Right atrium auricular region (tissue), 2 donors: ENCODE data around the gene KRTAP6-3. TPM values are rescaled to one million over a fixed set of nuclear protein-coding genes. Genes with fewer than 3 reads are reported as not detected.

Source experiments
- DNase-seq: peaks from one replicate; pipeline ENCODE4 v3.0.0-alpha.2; 2019; ENCODE audit warnings: low spot score
- H3K27ac ChIP-seq, 2 donors: fragments of 200-600 bp; sonication (generic); 1 replicate in 1 of 2; 2 replicates in 1 of 2; pipeline ENCODE4 v1.5.1; 2016 to 2019
- H3K27me3 ChIP-seq, 2 donors: fragments of 200-600 bp; sonication (generic); one replicate each; pipeline versions ENCODE4 v1.5.1 to v1.6.0; 2017 to 2019
- H3K36me3 ChIP-seq: fragments of 200-600 bp; sonication (generic); one replicate; pipeline ENCODE4 v1.5.1; 2016
- H3K4me1 ChIP-seq, 2 donors: fragments of 200-600 bp; sonication (generic); one replicate each; pipeline versions ENCODE4 v1.5.1 to v1.6.0; 2017 to 2019
- H3K4me3 ChIP-seq, 2 donors: fragments of 200-600 bp; sonication (generic); 1 replicate in 1 of 2; 2 replicates in 1 of 2; pipeline ENCODE4 v1.5.1; 2017 to 2019; ENCODE audit warnings: mild to moderate bottlenecking in 1 of 2, moderate library complexity in 1 of 2
- H3K9me3 ChIP-seq, 2 donors: fragments of 200-600 bp; sonication (generic); one replicate each; pipeline ENCODE4 v1.5.1; 2019
- total RNA-seq, 2 donors: library from RNA; depleted of rRNA; stranded (reverse); fragments of >200 nt; gene quantifications; one replicate each; pipeline ENCODE4 v1.1.0, GENCODE V29; 2016
- TF ChIP-seq, protein P1 (sequence below), 2 donors: fragments of 200-600 bp; sonication (generic); IDR thresholded peaks; one replicate each; pipeline ENCODE4 v1.5.1; 2019; ENCODE audit warnings: antibody characterized with exemption in 2 of 2

Gene KRTAP6-3
- total RNA-seq, 2 donors from 2014 or later = not detected

DNA sequence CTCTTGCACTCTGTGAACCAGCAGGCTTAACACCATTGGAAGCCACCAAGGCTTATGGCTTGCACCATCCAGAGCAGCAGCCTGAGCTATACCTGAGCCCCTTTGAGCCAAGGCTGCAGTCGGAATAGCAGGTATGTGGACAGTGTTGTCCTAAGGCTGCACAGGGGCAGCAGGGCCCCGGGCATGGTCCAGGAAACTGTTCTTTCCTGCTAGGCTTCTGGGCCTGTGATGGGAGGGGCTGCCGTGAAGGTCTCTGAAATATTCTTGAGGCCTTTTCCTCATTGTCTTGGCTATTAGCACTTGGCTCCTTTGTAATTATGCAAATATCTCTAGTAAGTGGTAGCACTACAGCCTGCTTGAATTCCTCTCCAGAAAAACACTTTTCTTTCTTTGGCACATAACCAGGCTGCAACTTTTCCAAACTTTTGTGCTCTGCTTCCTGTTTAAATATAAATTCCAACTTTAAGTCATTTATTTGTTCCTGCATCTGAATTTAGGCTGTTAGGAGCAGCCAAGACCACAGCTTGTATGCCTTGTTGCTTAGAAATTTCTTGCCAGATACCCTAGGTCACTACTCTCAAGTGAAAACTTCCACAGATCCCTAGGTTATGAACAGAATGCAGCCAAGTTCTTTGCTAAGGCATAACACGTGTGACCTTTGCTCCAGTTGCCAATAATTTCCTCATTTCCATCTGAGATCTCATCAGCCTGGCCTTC is 33.4 kb downstream of the KRTAP6-3 start:
- no peaks in the 10 kb centered on the region for H3K36me3 ChIP-seq
- no peak overlapping the region for H3K4me3 ChIP-seq
- H3K27ac ChIP-seq = no peak overlapping the region
- no peaks in the 10 kb centered on the region for H3K9me3 ChIP-seq
- DNase-seq = no peak
- no peaks in the 10 kb centered on the region for H3K4me1 ChIP-seq
- TF ChIP-seq, protein P1, sequence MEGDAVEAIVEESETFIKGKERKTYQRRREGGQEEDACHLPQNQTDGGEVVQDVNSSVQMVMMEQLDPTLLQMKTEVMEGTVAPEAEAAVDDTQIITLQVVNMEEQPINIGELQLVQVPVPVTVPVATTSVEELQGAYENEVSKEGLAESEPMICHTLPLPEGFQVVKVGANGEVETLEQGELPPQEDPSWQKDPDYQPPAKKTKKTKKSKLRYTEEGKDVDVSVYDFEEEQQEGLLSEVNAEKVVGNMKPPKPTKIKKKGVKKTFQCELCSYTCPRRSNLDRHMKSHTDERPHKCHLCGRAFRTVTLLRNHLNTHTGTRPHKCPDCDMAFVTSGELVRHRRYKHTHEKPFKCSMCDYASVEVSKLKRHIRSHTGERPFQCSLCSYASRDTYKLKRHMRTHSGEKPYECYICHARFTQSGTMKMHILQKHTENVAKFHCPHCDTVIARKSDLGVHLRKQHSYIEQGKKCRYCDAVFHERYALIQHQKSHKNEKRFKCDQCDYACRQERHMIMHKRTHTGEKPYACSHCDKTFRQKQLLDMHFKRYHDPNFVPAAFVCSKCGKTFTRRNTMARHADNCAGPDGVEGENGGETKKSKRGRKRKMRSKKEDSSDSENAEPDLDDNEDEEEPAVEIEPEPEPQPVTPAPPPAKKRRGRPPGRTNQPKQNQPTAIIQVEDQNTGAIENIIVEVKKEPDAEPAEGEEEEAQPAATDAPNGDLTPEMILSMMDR (IDR thresholded peaks at IDR 0.05) = no peak
- H3K27me3 ChIP-seq = no peaks in the 10 kb centered on the region

- Histone ChIP-seq H3K27ac (no peak overlapping the region), H3K9me3 (no peaks in the 10 kb centered on the region), H3K4me1 (no peaks in the 10 kb centered on the region), H3K4me3 (no peak overlapping the region), H3K27me3 (no peaks in the 10 kb centered on the region), H3K36me3 (no peaks in the 10 kb centered on the region)
- DNase-seq = no peak
- TF ChIP-seq, protein P1 (IDR thresholded peaks at IDR 0.05) = no peak
Observed at GRCh38 chr21:30628109-30628508, 35.9 kb downstream of the KRTAP6-3 start.

GRCh38 chr21:30629200-30629599 is 37.0 kb downstream of the KRTAP6-3 start:
- no peaks in the 10 kb centered on the region for H3K36me3 ChIP-seq
- H3K27me3 ChIP-seq = no peaks in the 10 kb centered on the region
- no peaks in the 10 kb centered on the region for H3K9me3 ChIP-seq
- H3K27ac ChIP-seq = no peak overlapping the region
- no peak for DNase-seq
- TF ChIP-seq, protein P1 (IDR thresholded peaks at IDR 0.05) = no peak
- no peaks in the 10 kb centered on the region for H3K4me1 ChIP-seq
- H3K4me3 ChIP-seq = no peak overlapping the region

GRCh38 chr21:30634906-30635305 is 42.7 kb downstream of the KRTAP6-3 start, which contains the start of gene KRTAP20-2:
Gene KRTAP20-2, plus strand, starts transcription at chr21:30635206. Its CDS starts 58 bp downstream, at chr21:30635264.
- H3K4me1 ChIP-seq = no peaks in the 10 kb centered on the region
- no peak within 1 kb of the TSS for H3K27ac ChIP-seq
- DNase-seq = no peak
- H3K9me3 ChIP-seq = no peaks in the 10 kb centered on the region
- H3K27me3 ChIP-seq = no peaks in the 10 kb centered on the region
- no peak within 1 kb of the TSS for H3K4me3 ChIP-seq
- H3K36me3 ChIP-seq = no peaks in the 10 kb centered on the region
- TF ChIP-seq, protein P1 (IDR thresholded peaks at IDR 0.05) = no peak

- no peaks in the 10 kb centered on the region for H3K9me3 ChIP-seq
- no peak overlapping the region for H3K27ac ChIP-seq
- no peaks in the 10 kb centered on the region for H3K4me1 ChIP-seq
- no peak overlapping the region for H3K4me3 ChIP-seq
- DNase-seq = no peak
- H3K36me3 ChIP-seq = no peaks in the 10 kb centered on the region
- H3K27me3 ChIP-seq = no peaks in the 10 kb centered on the region
- TF ChIP-seq, protein P1 (IDR thresholded peaks at IDR 0.05) = no peak
Observed at GRCh38 chr21:30638686-30639085, 46.4 kb downstream of the KRTAP6-3 start.

GRCh38 chr21:30642564-30642963 is 50.3 kb downstream of the KRTAP6-3 start, which contains the start of gene KRTAP20-3:
Gene KRTAP20-3, plus strand, starts transcription at chr21:30642864.
- Histone ChIP-seq H3K4me1 (no peaks in the 10 kb centered on the region), H3K36me3 (no peaks in the 10 kb centered on the region), H3K9me3 (no peaks in the 10 kb centered on the region), H3K27me3 (no peaks in the 10 kb centered on the region), H3K27ac (no peak within 1 kb of the TSS), H3K4me3 (no peak within 1 kb of the TSS)
- no peak for DNase-seq
- TF ChIP-seq, protein P1 (IDR thresholded peaks at IDR 0.05) = no peak
